ENCODE results near the gene TTLL11. TPM values are rescaled to one million over a fixed set of nuclear protein-coding genes. Genes with fewer than 3 reads are reported as not detected.

The TTLL11 gene
- total and polyA plus RNA-seq, 8 donors = 5.4 to 11.6 (median 9.5) TPM

GRCh38 chr9:121825031-121825691 is 267.9 kb downstream of the TTLL11 start:
- H3K27me3 ChIP-seq = no peaks in the 10 kb centered on the region
- no peaks in the 10 kb centered on the region for H3K36me3 ChIP-seq
- no peak for DNase-seq
- no peak for ATAC-seq
- no peaks in the 10 kb centered on the region for H3K9me3 ChIP-seq
- no peak overlapping the region for H3K27ac ChIP-seq
- no peak for TF ChIP-seq CTCF (IDR thresholded peaks at IDR 0.05)
- no peak overlapping the region for H3K4me3 ChIP-seq
- intact Hi-C loops (cut with DNase I) = no loop called here
- no peaks in the 10 kb centered on the region for H3K4me1 ChIP-seq

- Histone ChIP-seq H3K27me3 (no peaks in the 10 kb centered on the region), H3K36me3 (no peaks in the 10 kb centered on the region), H3K4me3 (no peak overlapping the region), H3K9me3 (no peaks in the 10 kb centered on the region), H3K4me1 (no peaks in the 10 kb centered on the region), H3K27ac (no peak overlapping the region)
- no peak for TF ChIP-seq CTCF (IDR thresholded peaks at IDR 0.05)
- no peak for DNase-seq
- no peak for ATAC-seq
- intact Hi-C loops (cut with DNase I) = no loop called here
These were observed 268.5 kb downstream of the TTLL11 start for GRCh38 chr9:121824651-121825030.

GRCh38 chr9:121823451-121824169 is 269.5 kb downstream of the TTLL11 start:
- Histone ChIP-seq H3K4me3 (no peak overlapping the region), H3K27ac (no peak overlapping the region), H3K9me3 (no peaks in the 10 kb centered on the region), H3K27me3 (no peaks in the 10 kb centered on the region), H3K36me3 (no peaks in the 10 kb centered on the region), H3K4me1 (no peaks in the 10 kb centered on the region)
- TF ChIP-seq CTCF (IDR thresholded peaks at IDR 0.05) = no peak
- DNase-seq = no peak
- no peak for ATAC-seq
- intact Hi-C loops (cut with DNase I) = no loop called here

- no peaks in the 10 kb centered on the region for H3K9me3 ChIP-seq
- TF ChIP-seq CTCF (IDR thresholded peaks at IDR 0.05) = no peak
- no peak overlapping the region for H3K4me3 ChIP-seq
- no peaks in the 10 kb centered on the region for H3K27me3 ChIP-seq
- H3K36me3 ChIP-seq = no peaks in the 10 kb centered on the region
- intact Hi-C loops (cut with DNase I) = no loop called here
- DNase-seq (no peak), ATAC-seq (no peak)
- H3K27ac ChIP-seq = no peak overlapping the region
- no peaks in the 10 kb centered on the region for H3K4me1 ChIP-seq
These were observed 270.7 kb downstream of the TTLL11 start for GRCh38 chr9:121822093-121823085.

GRCh38 chr9:121821326-121821725 is 271.8 kb downstream of the TTLL11 start:
- DNase-seq = no peak
- intact Hi-C loops (cut with DNase I) = no loop called here

More at GRCh38 chr9:121821326-121821725, 271.8 kb downstream of the TTLL11 start:
- Histone ChIP-seq H3K4me1 (no peaks in the 10 kb centered on the region), H3K36me3 (no peaks in the 10 kb centered on the region), H3K27ac (no peak overlapping the region), H3K27me3 (no peaks in the 10 kb centered on the region), H3K4me3 (no peak overlapping the region), H3K9me3 (no peaks in the 10 kb centered on the region)
- TF ChIP-seq CTCF (IDR thresholded peaks at IDR 0.05) = no peak
- ATAC-seq = no peak
